IMR-90 (cell line): ENCODE results near the gene SLC18A3. TPM values are rescaled to one million over a fixed set of nuclear protein-coding genes. Genes with fewer than 3 reads are reported as not detected.

Source experiments
- ATAC-seq: fragments of 200-7000 bp; cut with Tn5 transposase; 2 replicates; pipeline ENCODE4 v1.9.1; 2020; ENCODE audit warnings: low read depth, mild to moderate bottlenecking, moderate library complexity
- BruUV-seq: library from RNA; stranded (reverse); fragments of 400-500 nt; replicated peaks from 2 replicates; lab custom pipeline; 2021; lab: Mats Ljungman, UMichigan
- CTCF ChIA-PET: fragments of 300-600 bp; formaldehyde crosslinking; extraction: SDS; loops from one replicate; lab custom pipeline; 2021; ENCODE audit warnings: antibody characterized with exemption; lab: Yijun Ruan, JAX
- POLR2A ChIA-PET: fragments of 300-600 bp; sonication (Branson Sonifier 250); formaldehyde crosslinking; loops from one replicate; lab custom pipeline; 2022; ENCODE audit warnings: antibody characterized with exemption; ENCODE audit not compliant: unreplicated experiment; lab: Charles Lee
- DNase-seq: peaks from one replicate; pipeline ENCODE4 v3.0.0; 2013
- H2AFZ ChIP-seq: replicated peaks from 2 replicates; pipeline ENCODE3; 2013; ENCODE audit warnings: low read length, mild to moderate bottlenecking; ENCODE audit not compliant: poor library complexity
- H2AK5ac ChIP-seq: 2 replicates; pipeline ENCODE4 v1.6.1; 2013; ENCODE audit warnings: low read depth, low read length, inconsistent platforms
- H2AK9ac ChIP-seq: replicated peaks from 2 replicates; pipeline ENCODE3; 2013; ENCODE audit warnings: mild to moderate bottlenecking, low read depth, low read length, moderate library complexity; ENCODE audit not compliant: poor library complexity
- H2BK120ac ChIP-seq: 2 replicates; pipeline ENCODE4 v1.6.1; 2013; ENCODE audit warnings: low read depth, low read length, inconsistent platforms
- H2BK15ac ChIP-seq: 3 replicates; pipeline ENCODE4 v1.6.1; 2013; ENCODE audit warnings: low read depth, low read length, inconsistent platforms
- H2BK20ac ChIP-seq: 2 replicates; pipeline ENCODE4 v1.6.1; 2013; ENCODE audit warnings: low read depth, mild to moderate bottlenecking, inconsistent platforms, low read length, moderate library complexity
- H2BK5ac ChIP-seq: 2 replicates; pipeline ENCODE4 v1.6.1; 2013; ENCODE audit warnings: mild to moderate bottlenecking, low read depth, low read length, inconsistent platforms; ENCODE audit not compliant: poor library complexity, severe bottlenecking
- H3K14ac ChIP-seq: replicated peaks from 2 replicates; pipeline ENCODE4 v1.6.1; 2013; ENCODE audit warnings: low read depth, low read length, inconsistent platforms
- H3K18ac ChIP-seq: 2 replicates; pipeline ENCODE4 v1.6.1; 2013; ENCODE audit warnings: low read depth, low read length, control low read depth
- H3K23ac ChIP-seq: 2 replicates; pipeline ENCODE4 v1.6.1; 2013; ENCODE audit warnings: low read depth, low read length, inconsistent platforms
- H3K27ac ChIP-seq: 2 replicates; pipeline ENCODE4 v1.5.1; 2013; ENCODE audit warnings: mild to moderate bottlenecking, control low read depth, low read length; ENCODE audit not compliant: insufficient read depth
- H3K27me3 ChIP-seq: 2 replicates; pipeline ENCODE4 v1.6.1; 2013; ENCODE audit warnings: low read length; ENCODE audit not compliant: control insufficient read depth, insufficient read depth
- H3K36me3 ChIP-seq: 2 replicates; pipeline ENCODE4 v1.6.1; 2013; ENCODE audit warnings: low read length, mixed read lengths; ENCODE audit not compliant: control insufficient read depth, insufficient read depth
- H3K4ac ChIP-seq: 2 replicates; pipeline ENCODE4 v1.6.1; 2013; ENCODE audit warnings: low read depth, low read length, inconsistent platforms
- H3K4me1 ChIP-seq: 2 replicates; pipeline ENCODE4 v1.6.1; 2013; ENCODE audit warnings: low read length, mixed read lengths; ENCODE audit not compliant: control insufficient read depth, insufficient read depth
- H3K4me2 ChIP-seq: 2 replicates; pipeline ENCODE4 v1.6.1; 2013; ENCODE audit warnings: low read depth, mild to moderate bottlenecking, control low read depth, low read length, moderate library complexity
- H3K4me3 ChIP-seq: 2 replicates; pipeline ENCODE4 v1.5.1; 2013; ENCODE audit warnings: low read depth, mild to moderate bottlenecking, control low read depth, low read length, moderate library complexity; ENCODE audit not compliant: insufficient read depth
- H3K56ac ChIP-seq: 2 replicates; pipeline ENCODE4 v1.6.1; 2013; ENCODE audit warnings: low read length, inconsistent platforms; ENCODE audit not compliant: insufficient read depth; ENCODE audit errors: extremely low read depth
- H3K79me1 ChIP-seq, 2 experiments: 2 replicates each; pipeline ENCODE4 v1.6.1; 2013; ENCODE audit warnings: low read length in 2 of 2, inconsistent platforms in 1 of 2, low read depth in 1 of 2
- H3K9ac ChIP-seq: 2 replicates; pipeline ENCODE4 v1.6.1; 2013; ENCODE audit warnings: low read depth, low read length, control low read depth
- H3K9me1 ChIP-seq: 2 replicates; pipeline ENCODE4 v1.6.1; 2013; ENCODE audit warnings: low read length, inconsistent platforms; ENCODE audit not compliant: insufficient read depth
- H3K9me3 ChIP-seq: 2 replicates; pipeline ENCODE4 v1.6.1; 2013; ENCODE audit warnings: low read length; ENCODE audit not compliant: control insufficient read depth, insufficient read depth
- H4K20me1 ChIP-seq: 2 replicates; pipeline ENCODE4 v1.6.1; 2013; ENCODE audit warnings: low read length, inconsistent platforms; ENCODE audit not compliant: insufficient read depth
- H4K5ac ChIP-seq: 2 replicates; pipeline ENCODE4 v1.6.1; 2013; ENCODE audit warnings: mild to moderate bottlenecking, low read depth, low read length, control low read depth
- H4K8ac ChIP-seq, 2 experiments: 2 replicates each; pipeline ENCODE4 v1.6.1; 2013; ENCODE audit warnings: low read depth in 2 of 2, low read length in 2 of 2, control low read depth in 1 of 2, inconsistent platforms in 1 of 2
- H4K91ac ChIP-seq: 2 replicates; pipeline ENCODE4 v1.6.1; 2013; ENCODE audit warnings: low read depth, low read length, inconsistent platforms; ENCODE audit not compliant: insufficient read depth
- BHLHE40 ChIP-seq: fragments of 150-350 bp; IDR thresholded peaks from 2 replicates; pipeline ENCODE4 v1.6.1; 2016; ENCODE audit warnings: mild to moderate bottlenecking, low read depth, low read length
- CEBPB ChIP-seq: IDR thresholded peaks from 2 replicates; pipeline ENCODE4 v1.6.1; 2012; ENCODE audit warnings: low read depth, low read length, improper control_type of control experiment
- CHD1 ChIP-seq: IDR thresholded peaks from 2 replicates; pipeline ENCODE4 v1.6.1; 2012; ENCODE audit warnings: low read depth, low read length, improper control_type of control experiment
- FOS ChIP-seq: fragments of 150-350 bp; IDR thresholded peaks from 2 replicates; pipeline ENCODE4 v1.6.1; 2016; ENCODE audit warnings: low read depth, low read length
- MAFK ChIP-seq: IDR thresholded peaks from 2 replicates; pipeline ENCODE4 v1.6.1; 2012; ENCODE audit warnings: low read depth, low read length, improper control_type of control experiment
- MAZ ChIP-seq: IDR thresholded peaks from 2 replicates; pipeline ENCODE4 v1.6.1; 2012; ENCODE audit warnings: low read depth, mild to moderate bottlenecking, low read length, improper control_type of control experiment, moderate library complexity, borderline replicate concordance
- MXI1 ChIP-seq: IDR thresholded peaks from 2 replicates; pipeline ENCODE4 v1.6.1; 2012; ENCODE audit warnings: low read depth, mild to moderate bottlenecking, low read length, moderate library complexity, borderline replicate concordance
- NFE2L2 ChIP-seq: fragments of 150-350 bp; IDR thresholded peaks from 2 replicates; pipeline ENCODE4 v1.6.1; 2016; ENCODE audit warnings: low read depth, mild to moderate bottlenecking, low read length
- POLR2A ChIP-seq: IDR thresholded peaks from 2 replicates; pipeline ENCODE4 v1.6.1; 2012; ENCODE audit warnings: mild to moderate bottlenecking, low read depth, low read length
- RAD21 ChIP-seq: IDR thresholded peaks from 2 replicates; pipeline ENCODE4 v1.6.1; 2012; ENCODE audit warnings: low read length, improper control_type of control experiment
- RCOR1 ChIP-seq: IDR thresholded peaks from 2 replicates; pipeline ENCODE4 v1.6.1; 2012; ENCODE audit warnings: mild to moderate bottlenecking, low read length, improper control_type of control experiment; ENCODE audit not compliant: insufficient replicate concordance
- RFX5 ChIP-seq: IDR thresholded peaks from 2 replicates; pipeline ENCODE4 v1.8.0; 2012; ENCODE audit warnings: low read depth, mild to moderate bottlenecking, low read length, moderate library complexity
- SMC3 ChIP-seq: fragments of 150-350 bp; IDR thresholded peaks from 2 replicates; pipeline ENCODE4 v1.6.1; 2016; ENCODE audit warnings: low read depth, mild to moderate bottlenecking, antibody characterized with exemption, low read length, moderate library complexity
- WGBS, 2 experiments: methylation state at CpG; one replicate each; pipeline versions ENCODE4 v1.1.5 to v1.1.7; 2013; ENCODE audit warnings: missing lambda C conversion rate in 2 of 2; ENCODE audit not compliant: insufficient read length in 1 of 2; ENCODE audit errors: extremely low coverage in 2 of 2; 5-methylcytosine and 5-hydroxymethylcytosine counted together
- dilution Hi-C: fragments of 300-500 bp; cut with HindIII; formaldehyde crosslinking; loops from one replicate; pipeline ENCODE4 v1.14.3; 2018; ENCODE audit warnings: low sequenced_read_pairs; ENCODE audit not compliant: unreplicated experiment
- in situ Hi-C: fragments of 300-500 bp; cut with MboI; formaldehyde crosslinking; loops from 3 replicates; pipeline ENCODE4 v1.14.3; 2019; ENCODE audit warnings: low sequenced_read_pairs, inconsistent platforms, mixed read lengths
- intact Hi-C: fragments of 100-400 bp; cut with micrococcal nuclease; formaldehyde crosslinking; loops from 2 replicates; pipeline ENCODE4 v1.10.0; 2022
- polyA plus RNA-seq, 3 experiments: library from polyadenylated mRNA; depleted of rRNA; stranded (reverse); fragments of >200 nt; gene quantifications; 2 replicates each; pipeline ENCODE4 v1.2.3, GENCODE V29; 2012; ENCODE audit warnings: low replicate concordance in 1 of 3
- total RNA-seq: library from RNA; depleted of rRNA; stranded (reverse); fragments of >200 nt; gene quantifications from 2 replicates; pipeline ENCODE4 v1.2.3, GENCODE V29; 2012
- TF ChIP-seq, protein P1 (sequence below): fragments of 150-350 bp; IDR thresholded peaks from 2 replicates; pipeline ENCODE4 v1.6.1; 2017; ENCODE audit warnings: mild to moderate bottlenecking, antibody characterized with exemption, low read length, low read depth
- TF ChIP-seq, protein P2 (sequence below): fragments of 150-350 bp; IDR thresholded peaks from 2 replicates; pipeline ENCODE4 v1.6.1; 2016; ENCODE audit warnings: low read depth, mild to moderate bottlenecking, low read length, moderate library complexity, borderline replicate concordance

SLC18A3 gene
- total and polyA plus RNA-seq, 2 of the 4 experiments (the other 2 are of a cell fraction), result not detected

DNA sequence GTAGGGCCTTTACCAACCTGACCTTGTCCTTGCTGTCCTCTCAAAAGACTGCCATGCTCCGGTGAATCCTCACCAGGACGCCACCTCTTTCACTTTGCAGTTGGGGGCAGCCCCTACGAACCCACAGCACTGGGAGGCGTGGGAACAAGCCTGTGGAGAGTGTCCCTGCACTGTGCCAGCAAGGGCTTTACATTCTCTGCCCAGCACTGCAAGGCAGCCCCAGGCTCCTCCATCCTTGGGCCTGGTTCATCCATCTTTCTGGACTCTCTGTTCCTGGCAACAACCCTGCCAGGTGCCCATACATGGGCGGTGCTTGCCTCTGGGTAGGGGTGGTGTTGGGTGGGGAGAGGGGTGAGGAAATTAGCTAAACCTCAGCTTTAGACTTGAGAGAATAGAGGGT, 5.1 kb downstream of the SLC18A3 start (continued):
- no peak for TF ChIP-seq FOS
- TF ChIP-seq, protein P1, sequence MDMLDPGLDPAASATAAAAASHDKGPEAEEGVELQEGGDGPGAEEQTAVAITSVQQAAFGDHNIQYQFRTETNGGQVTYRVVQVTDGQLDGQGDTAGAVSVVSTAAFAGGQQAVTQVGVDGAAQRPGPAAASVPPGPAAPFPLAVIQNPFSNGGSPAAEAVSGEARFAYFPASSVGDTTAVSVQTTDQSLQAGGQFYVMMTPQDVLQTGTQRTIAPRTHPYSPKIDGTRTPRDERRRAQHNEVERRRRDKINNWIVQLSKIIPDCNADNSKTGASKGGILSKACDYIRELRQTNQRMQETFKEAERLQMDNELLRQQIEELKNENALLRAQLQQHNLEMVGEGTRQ, result no peak

DNA sequence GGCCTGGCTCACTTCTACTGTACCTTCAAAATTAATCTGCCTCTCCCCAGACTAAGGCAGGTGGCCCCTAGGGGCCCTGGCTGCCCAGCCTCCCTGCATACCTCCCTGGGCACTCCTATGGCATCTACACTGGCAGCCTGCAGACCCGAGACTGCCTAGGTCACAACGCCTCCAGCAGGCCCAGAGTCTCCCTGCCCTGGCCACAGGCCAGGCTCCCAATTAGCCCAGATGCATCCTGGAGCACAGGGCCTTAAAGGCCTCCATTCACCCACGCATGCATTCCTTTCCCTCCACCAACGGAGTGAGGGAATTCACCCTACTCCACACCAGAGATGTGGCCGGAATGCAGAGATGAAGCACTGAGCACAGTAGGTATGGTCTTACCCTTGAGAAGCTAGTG, 5.6 kb downstream of the SLC18A3 start:
- dilution Hi-C loops, result no loop called here
- Histone ChIP-seq H3K27me3 (peaks cover 77% of the 10 kb centered on the region), H3K9me1 (no peaks in the 10 kb centered on the region), H3K4me3 (no peak overlapping the region), H3K9me3 (peaks cover 12% of the 10 kb centered on the region; the same call in 1 of the 2 replicates), H3K36me3 (no peaks in the 10 kb centered on the region), H4K5ac (no peak overlapping the region), H3K14ac (no peak overlapping the region), H3K4me2 (no peak overlapping the region), H3K4me1 (no peaks in the 10 kb centered on the region), H2AK5ac (no peak overlapping the region), H4K8ac (no peak overlapping the region), H2BK120ac (no peak overlapping the region), H3K23ac (no peak overlapping the region), H2BK20ac (no peak overlapping the region), H3K79me1 (no peaks in the 10 kb centered on the region), H2AK9ac (no peak overlapping the region), H2BK5ac (no peak overlapping the region), H3K9ac (no peak overlapping the region), H3K56ac (no peak overlapping the region), H3K27ac (no peak overlapping the region), H4K91ac (no peak overlapping the region), H2BK15ac (no peak overlapping the region), H3K4ac (no peak overlapping the region), H3K18ac (no peak overlapping the region), H4K20me1 (no peaks in the 10 kb centered on the region), H2AFZ (no peak overlapping the region)
- intact Hi-C loops, result no loop called here
- no TSS peak for BruUV-seq
- ATAC-seq (no peak), DNase-seq (no peak)
- CTCF ChIA-PET, result no interaction called here
- no CpG with 5 or more reads among the region's 5 CpGs for WGBS, 2 experiments
- in situ Hi-C loops, result no loop called here
- POLR2A ChIA-PET, result no interaction called here
- no peak for TF ChIP-seq CHD1
- no peak for TF ChIP-seq RAD21
- no peak for TF ChIP-seq BHLHE40
- no peak for TF ChIP-seq NFE2L2
- TF ChIP-seq, protein P1, result no peak
- no peak for TF ChIP-seq RCOR1
- no peak for TF ChIP-seq CEBPB
- TF ChIP-seq, protein P2, sequence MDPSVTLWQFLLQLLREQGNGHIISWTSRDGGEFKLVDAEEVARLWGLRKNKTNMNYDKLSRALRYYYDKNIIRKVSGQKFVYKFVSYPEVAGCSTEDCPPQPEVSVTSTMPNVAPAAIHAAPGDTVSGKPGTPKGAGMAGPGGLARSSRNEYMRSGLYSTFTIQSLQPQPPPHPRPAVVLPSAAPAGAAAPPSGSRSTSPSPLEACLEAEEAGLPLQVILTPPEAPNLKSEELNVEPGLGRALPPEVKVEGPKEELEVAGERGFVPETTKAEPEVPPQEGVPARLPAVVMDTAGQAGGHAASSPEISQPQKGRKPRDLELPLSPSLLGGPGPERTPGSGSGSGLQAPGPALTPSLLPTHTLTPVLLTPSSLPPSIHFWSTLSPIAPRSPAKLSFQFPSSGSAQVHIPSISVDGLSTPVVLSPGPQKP, result no peak
- no peak for TF ChIP-seq MAZ
- no peak for TF ChIP-seq POLR2A
- TF ChIP-seq RFX5, result no peak
- no peak for TF ChIP-seq FOS
- no peak for TF ChIP-seq MAFK
- TF ChIP-seq MXI1, result no peak
- TF ChIP-seq SMC3, result no peak
